ENCODE measurements around the gene FAM200A.

FAM200A gene

DNA sequence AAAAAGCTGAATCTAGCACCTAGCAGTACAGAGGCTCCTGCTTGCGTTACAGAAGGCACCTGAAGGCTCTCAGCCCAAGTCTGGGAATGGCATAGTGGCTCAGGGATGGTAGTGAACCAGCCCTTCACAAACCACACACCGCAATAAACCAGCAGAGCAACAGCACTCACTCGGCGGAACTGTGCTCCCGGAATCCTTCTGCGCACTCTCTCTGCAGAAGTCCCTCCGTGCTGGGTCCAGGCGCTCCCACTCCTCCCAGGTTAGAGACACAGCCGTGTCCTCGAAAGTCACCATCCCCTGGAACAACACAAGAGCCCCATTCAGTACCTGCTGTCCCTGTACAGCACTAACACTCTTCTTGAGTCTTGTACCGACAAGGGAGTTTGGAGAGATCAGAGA, 53.4 kb downstream of the FAM200A start:
- peaks cover 3% of the 10 kb centered on the region for H3K9me3 ChIP-seq (ENCODE audit: control insufficient read depth, low read depth, low read length)
- H3K36me3 ChIP-seq (ENCODE audit: control insufficient read depth, low read depth, low read length): peaks cover 10% of the 10 kb centered on the region
- H3K27me3 ChIP-seq (ENCODE audit: control insufficient read depth, insufficient read depth, low read length): no peaks in the 10 kb centered on the region
- H3K4me3 ChIP-seq (ENCODE audit: low read length): peak overlapping the region; percentile 95
- H3K27ac ChIP-seq (ENCODE audit: low read length): no peak overlapping the region
- peaks cover 3% of the 10 kb centered on the region for H3K4me1 ChIP-seq (ENCODE audit: control insufficient read depth, low read depth, low read length)
- no peak overlapping the region for H3K9ac ChIP-seq (ENCODE audit: low read length)

DNA sequence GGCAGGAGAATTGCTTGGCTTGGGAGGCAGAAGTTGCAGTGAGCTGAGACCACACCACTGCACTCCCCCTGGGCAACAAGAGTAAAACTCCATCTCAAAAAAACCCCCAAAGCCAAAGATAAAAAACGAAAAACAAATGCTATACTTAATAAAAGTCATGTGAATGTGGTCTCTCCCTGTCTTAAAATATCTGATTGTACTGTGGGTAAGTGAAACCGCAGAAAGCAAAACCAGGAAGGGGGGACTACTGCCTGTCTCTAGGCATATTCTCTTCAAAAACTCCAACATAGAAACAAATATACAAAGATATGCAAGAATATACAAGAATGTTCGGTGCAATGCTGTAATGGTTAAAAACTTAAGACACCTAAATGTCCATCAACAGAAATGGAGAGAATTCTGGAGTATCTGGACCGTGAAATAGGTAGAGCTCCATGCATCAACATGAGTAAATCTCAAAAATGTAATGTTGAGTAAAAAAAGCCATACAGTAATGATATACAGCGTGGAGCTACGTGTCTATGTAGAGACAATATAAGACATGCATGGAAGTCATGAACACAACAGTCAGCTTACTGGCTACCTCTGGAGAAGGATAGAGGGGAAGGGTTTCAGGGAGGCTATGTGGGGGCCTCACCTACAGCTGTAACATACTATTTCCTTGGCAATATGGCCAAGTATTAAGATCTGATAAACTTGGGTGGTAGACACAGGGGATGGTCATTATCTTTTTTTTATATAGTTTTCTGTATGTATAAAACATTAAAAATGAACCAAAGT, 54.0 kb downstream of the FAM200A start:
- H3K27ac ChIP-seq (ENCODE audit: low read length): no peak overlapping the region
- H3K36me3 ChIP-seq (ENCODE audit: control insufficient read depth, low read depth, low read length): peaks cover 16% of the 10 kb centered on the region
- H3K4me1 ChIP-seq (ENCODE audit: control insufficient read depth, low read depth, low read length): peaks cover 3% of the 10 kb centered on the region
- peak overlapping the region; percentile 95 for H3K4me3 ChIP-seq (ENCODE audit: low read length)
- no peak overlapping the region for H3K9ac ChIP-seq (ENCODE audit: low read length)
- H3K27me3 ChIP-seq (ENCODE audit: control insufficient read depth, insufficient read depth, low read length): no peaks in the 10 kb centered on the region
- H3K9me3 ChIP-seq (ENCODE audit: control insufficient read depth, low read depth, low read length): peaks cover 3% of the 10 kb centered on the region
